ENCODE measurements around the gene RER1.

Gene RER1

GRCh38 chr1:2391041-2391930, at the start of gene RER1, which contains the start of gene MORN1:
Gene RER1, plus strand, starts transcription at chr1:2391841. Its CDS starts 3,950 bp downstream, at chr1:2395791.
Gene MORN1, minus strand, starts transcription at chr1:2391554. Its CDS starts 21 bp downstream, at chr1:2391533.
- peak; percentile 98 for DNase-seq (ENCODE audit: low read depth)

- DNase-seq (ENCODE audit: low read depth), result no peak
Observed at GRCh38 chr1:2342384-2343022, 49.1 kb upstream of the RER1 start.

- DNase-seq (ENCODE audit: low read depth), result no peak
Observed at GRCh38 chr1:2343023-2343935, 48.4 kb upstream of the RER1 start.

GRCh38 chr1:2344121-2344681, 47.4 kb upstream of the RER1 start:
- DNase-seq (ENCODE audit: low read depth), result no peak

GRCh38 chr1:2344744-2345296, 46.8 kb upstream of the RER1 start:
- DNase-seq (ENCODE audit: low read depth), result no peak

- no peak for DNase-seq (ENCODE audit: low read depth)
Observed at GRCh38 chr1:2345297-2346075, 46.2 kb upstream of the RER1 start.

GRCh38 chr1:2346691-2347408, 44.8 kb upstream of the RER1 start:
- DNase-seq (ENCODE audit: low read depth), result no peak

GRCh38 chr1:2347409-2347785, 44.2 kb upstream of the RER1 start:
- no peak for DNase-seq (ENCODE audit: low read depth)

- no peak for DNase-seq (ENCODE audit: low read depth)
Observed at GRCh38 chr1:2347896-2348295, 43.7 kb upstream of the RER1 start.

- DNase-seq (ENCODE audit: low read depth), result no peak
Observed at GRCh38 chr1:2348346-2349325, 43.0 kb upstream of the RER1 start.

- DNase-seq (ENCODE audit: low read depth), result no peak
Observed at GRCh38 chr1:2349806-2350205, 41.8 kb upstream of the RER1 start.

GRCh38 chr1:2350501-2350900, 41.1 kb upstream of the RER1 start:
- no peak for DNase-seq (ENCODE audit: low read depth)

GRCh38 chr1:2350911-2351655, 40.6 kb upstream of the RER1 start:
- DNase-seq (ENCODE audit: low read depth), result no peak

- no peak for DNase-seq (ENCODE audit: low read depth)
Observed at GRCh38 chr1:2351723-2352122, 39.9 kb upstream of the RER1 start.

GRCh38 chr1:2352341-2352896, 39.2 kb upstream of the RER1 start:
- no peak for DNase-seq (ENCODE audit: low read depth)

GRCh38 chr1:2352897-2353550, 38.6 kb upstream of the RER1 start:
- DNase-seq (ENCODE audit: low read depth), result no peak
